GM12878 (cell line): ENCODE results near the gene GALR3. TPM values are rescaled to one million over a fixed set of nuclear protein-coding genes. Genes with fewer than 3 reads are reported as not detected.

Experiments
- ATAC-seq: fragments of 200-7000 bp; cut with Tn5 transposase; 3 replicates; pipeline ENCODE4 v1.9.1; 2020; ENCODE audit warnings: mild to moderate bottlenecking, moderate library complexity
- BruUV-seq: library from RNA; stranded (reverse); fragments of 400-500 nt; replicated peaks from 2 replicates; lab custom pipeline; 2021; lab: Mats Ljungman, UMichigan
- CTCF ChIA-PET: fragments of 300-600 bp; sonication (Branson Sonifier 250); formaldehyde crosslinking; extraction: SDS; loops from one replicate; lab custom pipeline; 2021; ENCODE audit warnings: inconsistent platforms; lab: Yijun Ruan, JAX
- POLR2A ChIA-PET: fragments of 350-600 bp; formaldehyde crosslinking; extraction: SDS; loops from one replicate; lab custom pipeline; 2021; ENCODE audit warnings: inconsistent platforms; lab: Charles Lee
- RAD21 ChIA-PET: fragments of 300-600 bp; sonication (Branson Sonifier 250); formaldehyde crosslinking; loops from one replicate; lab custom pipeline; 2023; ENCODE audit warnings: antibody characterized with exemption; ENCODE audit not compliant: unreplicated experiment; lab: Charles Lee
- SMC1A ChIA-PET: fragments of 300-600 bp; sonication (Branson Sonifier 250); formaldehyde crosslinking; loops from one replicate; lab custom pipeline; 2023; ENCODE audit not compliant: unreplicated experiment, uncharacterized antibody; lab: Charles Lee
- DNase-seq: peaks from one replicate; pipeline ENCODE4 v3.0.0-alpha.2; 2011; ENCODE audit warnings: low read depth, low spot score
- FAIRE-seq: peaks from 3 replicates; lab custom pipeline; 2011; peaks lifted over from hg19 to GRCh38; lab: Jason Lieb, UNC
- H2AFZ ChIP-seq: 2 replicates; pipeline ENCODE4 v1.6.0; 2011; ENCODE audit warnings: low read depth, low read length, control low read depth; ENCODE audit not compliant: control insufficient read depth
- H3K27ac ChIP-seq: 2 replicates; pipeline ENCODE4 v1.5.1; 2011; ENCODE audit warnings: control low read depth; ENCODE audit not compliant: control insufficient read depth, insufficient read depth
- H3K27me3 ChIP-seq, 2 experiments: replicated peaks in 1 of 2; 2 replicates each; pipeline versions ENCODE4 v1.6.0 to v1.6.1; 2011; ENCODE audit warnings: low read length in 1 of 2; ENCODE audit not compliant: control insufficient read depth in 2 of 2, insufficient read depth in 2 of 2
- H3K36me3 ChIP-seq, 2 experiments: 2 replicates each; pipeline ENCODE4 v1.5.1; 2011; ENCODE audit warnings: low read length in 1 of 2; ENCODE audit not compliant: control insufficient read depth in 2 of 2, insufficient read depth in 2 of 2
- H3K4me1 ChIP-seq: 2 replicates; pipeline ENCODE4 v1.6.1; 2011; ENCODE audit warnings: mild to moderate bottlenecking, low read length, moderate library complexity, mixed read lengths; ENCODE audit not compliant: control insufficient read depth, insufficient read depth
- H3K4me2 ChIP-seq: 2 replicates; pipeline ENCODE4 v1.6.0; 2011; ENCODE audit warnings: control low read depth; ENCODE audit not compliant: control insufficient read depth, insufficient read depth
- H3K4me3 ChIP-seq: fragments of 200-600 bp; sonication (generic); 2 replicates; pipeline ENCODE4 v1.5.1; 2016
- H3K79me2 ChIP-seq: 2 replicates; pipeline ENCODE4 v1.6.0; 2011; ENCODE audit warnings: low read length; ENCODE audit not compliant: control insufficient read depth, insufficient read depth
- H3K9ac ChIP-seq: 2 replicates; pipeline ENCODE4 v1.8.0; 2011; ENCODE audit warnings: low read length, control low read depth, mixed read lengths; ENCODE audit not compliant: control insufficient read depth, insufficient read depth
- H3K9me3 ChIP-seq: replicated peaks from 3 replicates; pipeline ENCODE4 v1.5.1; 2011; ENCODE audit warnings: mild to moderate bottlenecking, low read length; ENCODE audit not compliant: control insufficient read depth, insufficient read depth
- H4K20me1 ChIP-seq: 2 replicates; pipeline ENCODE4 v1.6.0; 2011; ENCODE audit not compliant: control insufficient read depth, insufficient read depth
- BCL3 ChIP-seq: IDR thresholded peaks from 2 replicates; pipeline ENCODE4 v1.6.1; 2011; ENCODE audit warnings: borderline replicate concordance, low read depth, mild to moderate bottlenecking, moderate library complexity, low read length; ENCODE audit not compliant: insufficient read depth, poor library complexity, severe bottlenecking
- CBFB ChIP-seq: IDR thresholded peaks from 2 replicates; pipeline ENCODE4 v1.6.1; 2016; ENCODE audit warnings: antibody characterized with exemption, low read depth
- CHD4 ChIP-seq: fragments of 200-600 bp; sonication (generic); IDR thresholded peaks from 2 replicates; pipeline ENCODE4 v1.6.1; 2016; ENCODE audit warnings: mild to moderate bottlenecking
- EP300 ChIP-seq, 2 experiments: fragments of 150-350 bp in 1 of 2; IDR thresholded peaks; 2 replicates each; pipeline ENCODE4 v1.6.1; 2011 to 2012; ENCODE audit warnings: low read depth in 2 of 2, low read length in 2 of 2, borderline replicate concordance in 1 of 2, improper control_type of control experiment in 1 of 2, inconsistent platforms in 1 of 2; ENCODE audit not compliant: control insufficient read depth in 1 of 2
- FOS ChIP-seq: IDR thresholded peaks from 3 replicates; pipeline ENCODE4 v1.6.1; 2011; ENCODE audit warnings: borderline replicate concordance; ENCODE audit not compliant: insufficient read length; ENCODE audit errors: extremely low read depth
- MAX ChIP-seq: IDR thresholded peaks from 2 replicates; pipeline ENCODE4 v1.6.1; 2012; ENCODE audit warnings: low read depth, low read length, improper control_type of control experiment
- MEF2B ChIP-seq: fragments of 450-650 bp; IDR thresholded peaks from 2 replicates; pipeline ENCODE4 v1.6.1; 2018; ENCODE audit warnings: mild to moderate bottlenecking, moderate library complexity; ENCODE audit not compliant: partially characterized antibody, poor library complexity, severe bottlenecking
- NFIC ChIP-seq: IDR thresholded peaks from 2 replicates; pipeline ENCODE4 v1.6.1; 2012; ENCODE audit warnings: low read depth, mild to moderate bottlenecking, inconsistent platforms, low read length, moderate library complexity
- NFYB ChIP-seq: IDR thresholded peaks from 2 replicates; pipeline ENCODE4 v1.6.1; 2011; ENCODE audit warnings: low read depth, mild to moderate bottlenecking, low read length, improper control_type of control experiment, moderate library complexity; ENCODE audit not compliant: insufficient read depth
- NKRF ChIP-seq: fragments of 450-650 bp; conservative IDR thresholded peaks from 2 replicates; pipeline ENCODE4 v1.6.1; 2017; ENCODE audit warnings: mild to moderate bottlenecking, moderate library complexity
- NR2C2 ChIP-seq: IDR thresholded peaks from 2 replicates; pipeline ENCODE4 v1.6.1; 2011; ENCODE audit warnings: borderline replicate concordance, low read depth; ENCODE audit not compliant: control insufficient read depth, insufficient read length
- PBX3 ChIP-seq: IDR thresholded peaks from 2 replicates; pipeline ENCODE4 v1.6.1; 2011; ENCODE audit warnings: mild to moderate bottlenecking, low read depth, low read length, moderate library complexity; ENCODE audit not compliant: insufficient replicate concordance
- TCF7 ChIP-seq: IDR thresholded peaks from 2 replicates; pipeline ENCODE4 v1.6.1; 2014; ENCODE audit warnings: antibody characterized with exemption, borderline replicate concordance
- ZSCAN29 ChIP-seq: fragments of 450-650 bp; IDR thresholded peaks from 2 replicates; pipeline ENCODE4 v1.6.1; 2017; ENCODE audit warnings: mild to moderate bottlenecking, moderate library complexity
- WGBS: methylation state at CpG from one replicate; pipeline ENCODE4 v1.1.6; 2016; ENCODE audit warnings: low lambda C conversion rate; ENCODE audit not compliant: insufficient replicate concordance, insufficient coverage; ENCODE audit errors: missing lambda C conversion rate; 5-methylcytosine and 5-hydroxymethylcytosine counted together
- in situ Hi-C: fragments of 300-500 bp; cut with MboI; formaldehyde crosslinking; loops from 9 replicates; pipeline ENCODE4 v1.14.3; 2018; ENCODE audit warnings: mixed read lengths
- intact Hi-C: fragments of 100-400 bp; cut with micrococcal nuclease; formaldehyde crosslinking; loops from one replicate; pipeline ENCODE4 v1.14.2; 2022; ENCODE audit not compliant: unreplicated experiment
- polyA plus RNA-seq, 11 experiments: library from polyadenylated mRNA; depleted of rRNA in 4 of 11; unstranded in 6 of 11; stranded (reverse) in 5 of 11; fragments of >200 nt; fragmentation: Nextera tagmentation in 4 of 11; fragmentation: Illumina TruSeq in 1 of 11; extraction: Ambion mirVana in 4 of 11; extraction: Trizol in 1 of 11; gene quantifications; 1 replicate in 1 of 11; 2 replicates in 10 of 11; pipeline versions ENCODE4 v1.2.1 to v1.2.3, GENCODE V29; 2011 to 2016; ENCODE audit warnings: inconsistent platforms in 2 of 11, missing spikeins in 2 of 11, low read depth in 1 of 11
- total RNA-seq, 4 experiments: library from RNA; depleted of rRNA in 3 of 4; stranded (reverse); fragments of >200 nt in 3 of 4; fragmentation: Illumina TruSeq in 1 of 4; extraction: Trizol in 1 of 4; gene quantifications; 2 replicates each; pipeline versions ENCODE4 v1.2.1 to v1.2.3, GENCODE V29; 2013 to 2021

Gene GALR3
- total and polyA plus RNA-seq, 10 of the 15 experiments (the other 5 are each of a cell fraction or from before 2014, with no cell fraction given) = not detected

- ChIA-PET RAD21 (no interaction called here), SMC1A (no interaction called here)
- no peak overlapping the region for H3K4me3 ChIP-seq
- DNase-seq (no peak), ATAC-seq (no peak)
- no peaks in the 10 kb centered on the region for H3K27me3 ChIP-seq
- H3K9me3 ChIP-seq = no peaks in the 10 kb centered on the region
- H3K36me3 ChIP-seq = no peaks in the 10 kb centered on the region
- no peak overlapping the region for H3K4me2 ChIP-seq
- BruUV-seq = no TSS peak
- H4K20me1 ChIP-seq = no peaks in the 10 kb centered on the region
- H3K79me2 ChIP-seq = no peaks in the 10 kb centered on the region
- WGBS = 50% methylated on average over 2 of the region's 2 CpGs
- H2AFZ ChIP-seq = no peak overlapping the region
- TF ChIP-seq NFIC = no peak
- no peak for TF ChIP-seq NFYB
- no peak for TF ChIP-seq CHD4
- TF ChIP-seq MAX = no peak
- no peak for TF ChIP-seq MEF2B
- no peak for TF ChIP-seq NR2C2
- TF ChIP-seq TCF7 = no peak
- TF ChIP-seq CBFB = no peak
- no peak for TF ChIP-seq FOS
- TF ChIP-seq ZSCAN29 = no peak
- no peak for TF ChIP-seq NKRF
- TF ChIP-seq PBX3 = no peak
- TF ChIP-seq EP300 (IDR thresholded peaks at IDR 0.05; ENCODE audit: borderline replicate concordance in 1 of 2, control insufficient read depth in 1 of 2, low read depth in 2 of 2, low read length in 2 of 2) = no peak
- no peak for TF ChIP-seq BCL3
- TF ChIP-seq, all 136 proteins: peak for 0
- H3K27ac ChIP-seq = no peak overlapping the region
- H3K9ac ChIP-seq = no peak overlapping the region
- H3K4me1 ChIP-seq = no peaks in the 10 kb centered on the region
- CTCF ChIA-PET = no interaction called here
- in situ Hi-C loops (no loop called here), intact Hi-C loops (no loop called here)
- FAIRE-seq = no peak
- POLR2A ChIA-PET = no interaction called here
Measured at GRCh38 chr22:37790234-37790633, 32.9 kb upstream of the GALR3 start.
